Measurements from ENCODE around the gene PTOV1.

Gene PTOV1

DNA sequence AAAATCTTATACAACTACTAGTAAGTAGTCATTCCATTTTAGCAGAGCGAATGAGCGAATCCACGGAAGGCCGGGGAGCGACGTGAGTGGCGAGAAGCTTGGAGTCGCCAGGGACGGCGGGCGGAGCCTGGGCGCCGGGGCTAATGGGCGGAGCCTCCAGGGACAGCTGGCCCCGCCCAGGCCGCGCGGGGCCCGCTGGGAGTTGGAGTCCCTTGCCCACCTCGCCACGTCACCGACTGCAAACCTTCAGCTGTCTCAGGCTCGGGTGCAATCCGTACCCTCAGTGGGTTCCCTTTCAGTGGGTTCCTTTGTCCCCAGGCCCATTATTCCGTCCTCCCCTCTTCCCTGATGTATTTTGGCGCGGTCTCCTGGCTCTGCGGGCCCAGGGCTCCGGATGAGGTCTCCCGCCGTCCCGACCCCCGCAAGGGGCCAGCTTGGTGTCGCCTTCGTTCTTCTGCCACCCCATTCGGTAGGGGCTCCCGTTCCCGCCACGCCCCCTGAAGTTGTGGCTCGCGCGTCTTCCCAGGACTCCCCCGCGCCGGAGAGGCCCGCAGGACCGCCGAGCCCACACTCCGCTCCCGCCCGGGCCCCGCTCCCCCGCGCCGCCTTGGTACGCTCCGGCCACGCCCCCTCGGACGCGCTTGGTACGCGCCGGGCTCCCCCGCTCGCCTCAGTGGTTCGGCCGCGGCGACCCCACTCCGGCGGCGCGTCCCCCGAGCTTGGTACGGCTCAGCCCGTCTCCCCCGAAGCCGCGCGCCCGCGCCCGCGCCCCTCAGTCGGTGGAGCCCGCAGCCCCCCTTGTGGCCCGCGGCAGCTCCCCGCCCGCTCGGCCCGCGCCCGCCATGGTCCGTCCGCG, at the start of gene PTOV1:
Gene PTOV1, plus strand, starts transcription at position 673 of the 856 bp plus-strand sequence.
- DNase-seq = peak; percentile 72

DNA sequence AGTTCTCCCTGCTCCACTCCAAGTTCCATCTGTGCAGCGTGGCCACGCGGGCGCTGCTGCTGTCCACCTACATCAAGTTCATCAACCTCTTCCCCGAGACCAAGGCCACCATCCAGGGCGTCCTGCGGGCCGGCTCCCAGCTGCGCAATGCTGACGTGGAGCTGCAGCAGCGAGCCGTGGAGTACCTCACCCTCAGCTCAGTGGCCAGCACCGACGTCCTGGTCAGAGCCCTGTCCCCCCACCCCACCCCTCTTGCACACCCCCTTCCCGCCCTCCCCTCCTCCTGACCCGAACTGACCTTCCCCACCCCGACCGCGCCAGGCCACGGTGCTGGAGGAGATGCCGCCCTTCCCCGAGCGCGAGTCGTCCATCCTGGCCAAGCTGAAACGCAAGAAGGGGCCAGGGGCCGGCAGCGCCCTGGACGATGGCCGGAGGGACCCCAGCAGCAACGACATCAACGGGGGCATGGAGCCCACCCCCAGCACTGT, 49.5 kb upstream of the PTOV1 start:
- no peak for DNase-seq

DNA sequence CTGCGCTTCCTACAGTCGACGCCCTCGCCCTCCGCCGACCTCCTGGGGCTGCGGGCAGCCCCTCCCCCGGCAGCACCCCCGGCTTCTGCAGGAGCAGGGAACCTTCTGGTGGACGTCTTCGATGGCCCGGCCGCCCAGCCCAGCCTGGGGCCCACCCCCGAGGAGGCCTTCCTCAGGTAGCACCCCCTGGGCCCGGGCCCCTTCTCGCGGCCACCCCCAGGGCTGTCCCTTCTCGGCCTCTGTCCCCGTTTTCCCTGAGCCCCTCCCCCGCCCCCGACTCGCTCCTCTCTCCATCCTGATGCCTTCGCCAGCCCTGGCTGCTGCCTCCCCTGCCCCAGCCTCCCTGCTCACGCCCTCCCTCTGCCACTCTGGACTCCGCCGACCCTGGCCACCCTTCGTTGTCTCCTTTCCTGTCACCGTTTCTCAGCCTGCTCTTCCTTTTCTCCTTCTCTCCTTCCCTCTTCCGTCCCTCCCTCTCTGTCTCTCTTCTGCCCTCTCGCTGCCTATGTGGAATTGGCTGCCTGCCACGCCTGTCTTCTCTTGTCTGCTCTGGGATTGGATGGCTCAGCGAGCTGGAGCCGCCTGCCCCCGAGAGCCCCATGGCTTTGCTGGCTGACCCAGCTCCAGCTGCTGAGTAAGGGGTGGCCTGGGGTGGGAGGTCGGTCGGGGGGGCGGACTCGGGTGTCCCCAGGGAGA, 48.8 kb upstream of the PTOV1 start:
- DNase-seq = peak; percentile 40

DNA sequence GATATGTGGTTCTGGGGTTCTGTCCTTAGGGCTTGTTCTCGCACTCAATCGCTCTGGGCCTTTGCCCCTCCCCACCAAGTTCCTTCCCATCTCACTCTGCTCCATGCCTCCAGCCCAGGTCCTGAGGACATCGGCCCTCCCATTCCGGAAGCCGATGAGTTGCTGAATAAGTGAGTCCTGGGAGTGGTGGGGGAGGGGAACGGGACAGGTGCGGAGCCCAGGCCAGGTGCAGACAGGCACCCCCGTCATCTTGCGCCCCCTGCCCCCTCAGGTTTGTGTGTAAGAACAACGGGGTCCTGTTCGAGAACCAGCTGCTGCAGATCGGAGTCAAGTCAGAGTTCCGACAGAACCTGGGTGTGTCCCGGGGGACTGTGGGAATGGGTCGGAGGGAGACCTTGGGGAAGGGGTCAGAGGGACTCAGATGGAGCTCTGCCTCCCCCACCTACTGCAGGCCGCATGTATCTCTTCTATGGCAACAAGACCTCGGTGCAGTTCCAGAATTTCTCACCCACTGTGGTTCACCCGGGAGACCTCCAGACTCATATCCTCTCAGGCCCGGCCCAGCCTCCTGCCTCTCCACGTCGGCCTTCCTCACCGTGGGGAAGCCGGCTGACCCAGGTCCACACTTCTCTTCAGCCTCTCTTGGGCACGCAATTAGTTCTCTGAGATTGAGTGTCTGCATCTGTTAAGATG, 48.0 kb upstream of the PTOV1 start:
- no peak for DNase-seq

DNA sequence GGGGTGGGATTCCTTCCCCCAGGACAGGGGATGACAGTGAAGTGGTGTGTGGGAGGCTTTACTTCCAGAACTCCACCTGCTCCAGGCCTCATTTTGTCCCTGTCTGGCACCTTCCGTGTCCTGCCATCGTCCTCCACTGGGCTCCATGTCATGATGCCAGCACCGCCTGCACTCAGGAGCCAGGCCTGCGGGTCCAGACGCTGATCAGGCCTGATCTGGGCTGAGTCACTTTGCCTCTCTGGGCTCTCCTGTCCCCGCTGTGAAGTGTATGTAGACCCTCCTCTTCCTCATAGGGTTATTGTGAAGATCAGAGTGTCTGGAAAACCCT, 47.5 kb upstream of the PTOV1 start:
- no peak for DNase-seq

DNA sequence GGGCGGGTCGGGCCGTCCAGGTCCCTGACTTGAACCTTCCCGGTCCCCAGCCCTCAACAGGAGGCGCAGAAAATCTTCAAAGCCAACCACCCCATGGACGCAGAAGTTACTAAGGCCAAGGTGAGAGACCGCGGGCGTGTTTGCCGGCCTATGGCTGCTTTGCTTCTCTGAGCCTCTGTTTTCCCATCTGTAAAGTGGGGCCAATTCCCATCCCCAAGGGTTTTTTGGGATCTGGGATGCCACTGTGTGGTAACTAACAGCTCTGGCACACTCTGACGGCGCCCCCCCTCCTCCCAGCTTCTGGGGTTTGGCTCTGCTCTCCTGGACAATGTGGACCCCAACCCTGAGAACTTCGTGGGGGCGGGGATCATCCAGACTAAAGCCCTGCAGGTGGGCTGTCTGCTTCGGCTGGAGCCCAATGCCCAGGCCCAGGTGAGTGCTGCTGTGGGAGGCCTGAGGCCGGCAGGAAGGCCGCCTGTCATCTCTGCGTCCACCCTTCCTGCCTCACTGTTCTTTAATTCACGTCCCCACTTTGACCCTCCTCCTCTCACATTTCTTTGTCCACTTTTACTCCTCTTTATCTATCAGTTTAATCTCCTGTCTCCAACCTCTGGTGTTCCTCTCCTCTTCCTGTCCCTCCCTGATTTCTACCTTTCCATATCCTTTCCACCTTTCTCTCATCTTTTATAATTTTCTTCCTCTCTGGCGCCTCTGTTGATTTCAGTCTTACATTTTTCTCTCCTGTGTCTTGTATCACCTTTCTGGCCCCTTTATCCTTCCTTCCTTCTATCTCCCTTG, 44.9 kb upstream of the PTOV1 start:
- no peak for DNase-seq

DNA sequence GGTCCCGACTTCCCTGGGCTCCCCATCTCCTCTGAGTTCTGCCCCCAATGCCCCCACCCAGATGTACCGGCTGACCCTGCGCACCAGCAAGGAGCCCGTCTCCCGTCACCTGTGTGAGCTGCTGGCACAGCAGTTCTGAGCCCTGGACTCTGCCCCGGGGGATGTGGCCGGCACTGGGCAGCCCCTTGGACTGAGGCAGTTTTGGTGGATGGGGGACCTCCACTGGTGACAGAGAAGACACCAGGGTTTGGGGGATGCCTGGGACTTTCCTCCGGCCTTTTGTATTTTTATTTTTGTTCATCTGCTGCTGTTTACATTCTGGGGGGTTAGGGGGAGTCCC, 44.4 kb upstream of the PTOV1 start:
- no peak for DNase-seq

DNA sequence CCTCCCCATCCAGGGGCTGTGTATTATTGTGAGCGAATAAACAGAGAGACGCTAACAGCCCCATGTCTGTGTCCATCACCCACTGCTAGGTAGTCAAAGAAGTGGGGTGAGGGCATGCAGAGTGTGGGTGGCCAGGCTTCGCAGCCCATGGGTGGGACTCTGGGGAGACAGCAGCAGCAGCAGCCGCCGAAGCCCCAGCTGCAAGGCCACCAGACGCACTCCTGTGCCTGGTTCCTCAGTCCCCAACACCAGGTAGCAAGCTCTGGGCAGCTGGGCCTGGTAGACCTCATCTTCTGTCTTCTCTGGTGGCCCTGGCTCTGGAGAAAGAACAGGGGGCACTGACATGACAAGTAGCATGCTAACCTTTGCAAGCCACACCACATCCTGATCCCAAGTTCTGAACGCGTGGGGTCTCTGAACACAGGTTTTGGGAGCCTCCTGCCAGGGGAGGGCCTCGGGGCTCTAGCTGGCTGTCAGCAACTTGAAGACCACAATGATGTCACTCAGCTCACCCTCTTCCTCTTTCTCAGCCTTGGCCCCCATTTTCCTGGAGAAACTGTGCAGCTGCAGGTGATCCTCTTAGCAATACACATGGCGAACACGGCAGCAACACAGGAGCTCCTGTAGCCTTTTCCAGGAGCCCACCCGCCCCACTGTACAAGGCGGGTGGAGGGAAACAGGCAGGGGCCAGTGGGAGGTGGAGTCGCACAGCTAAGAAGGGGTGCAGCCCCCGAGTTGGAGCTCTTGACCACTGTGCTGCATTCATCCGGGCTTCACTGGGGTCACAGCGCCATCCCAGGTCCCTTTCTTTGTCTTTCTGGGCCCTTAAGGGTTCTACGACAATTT, 43.7 kb upstream of the PTOV1 start:
- no peak for DNase-seq

DNA sequence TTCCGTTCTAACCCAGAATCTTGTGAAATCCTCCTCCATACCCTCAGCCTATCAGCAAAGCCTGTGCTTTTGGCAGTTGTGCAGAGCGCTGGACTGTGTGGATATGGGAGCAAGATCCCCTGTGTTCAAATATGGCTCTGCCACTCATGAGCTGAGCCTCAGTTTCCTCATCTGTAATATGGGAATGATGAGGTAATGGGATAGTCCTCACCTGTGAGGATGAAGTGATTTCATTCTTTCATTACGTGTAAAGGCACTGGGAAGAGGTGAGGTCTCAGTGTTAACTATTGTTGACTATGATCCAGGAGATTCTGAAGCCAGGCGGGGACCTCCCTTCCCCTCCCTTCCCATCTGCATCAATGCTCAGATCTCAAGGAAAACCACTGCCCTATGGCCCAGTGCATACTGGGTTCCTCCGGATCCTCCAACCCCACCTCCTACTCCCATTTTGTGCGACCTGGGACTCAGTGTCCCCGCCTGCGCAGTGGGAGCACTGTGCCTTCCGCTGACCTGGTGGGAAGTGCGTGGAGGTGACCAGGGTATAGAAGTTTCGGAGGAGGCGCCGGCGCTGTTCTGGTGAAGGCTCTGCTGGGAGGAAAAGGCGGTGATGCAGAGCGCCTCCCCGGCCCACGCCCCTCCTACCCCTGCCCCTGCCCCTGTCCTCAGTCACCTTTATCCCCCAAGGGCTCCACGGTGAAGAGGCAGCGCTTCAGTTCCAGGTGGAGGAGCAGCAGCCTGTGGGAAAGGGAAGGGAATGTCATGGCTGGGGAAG, 42.9 kb upstream of the PTOV1 start:
- no peak for DNase-seq

DNA sequence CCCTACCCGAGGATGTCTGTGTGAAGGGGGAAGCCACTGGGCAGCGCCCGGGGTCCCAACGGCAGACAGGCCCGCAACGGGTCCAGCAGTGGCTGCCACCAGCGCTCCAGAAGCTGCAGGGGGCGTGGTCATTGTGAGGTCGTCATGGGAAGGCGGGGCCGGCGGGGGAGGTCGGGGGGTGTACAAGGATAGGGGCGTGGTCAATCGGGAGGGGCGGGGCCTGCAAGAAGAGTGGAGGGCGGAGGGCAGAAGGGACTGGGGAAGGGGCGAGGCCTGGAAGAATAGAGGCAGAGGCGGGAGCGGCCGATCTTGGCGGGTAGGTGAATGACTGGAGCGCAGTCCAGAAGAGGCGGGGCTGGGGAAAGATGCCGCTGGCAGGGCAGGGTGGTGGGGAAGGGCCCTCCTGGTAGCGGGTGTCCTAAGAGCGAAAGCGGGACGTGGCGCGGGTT, 42.2 kb upstream of the PTOV1 start:
- peak; percentile 89 for DNase-seq

DNA sequence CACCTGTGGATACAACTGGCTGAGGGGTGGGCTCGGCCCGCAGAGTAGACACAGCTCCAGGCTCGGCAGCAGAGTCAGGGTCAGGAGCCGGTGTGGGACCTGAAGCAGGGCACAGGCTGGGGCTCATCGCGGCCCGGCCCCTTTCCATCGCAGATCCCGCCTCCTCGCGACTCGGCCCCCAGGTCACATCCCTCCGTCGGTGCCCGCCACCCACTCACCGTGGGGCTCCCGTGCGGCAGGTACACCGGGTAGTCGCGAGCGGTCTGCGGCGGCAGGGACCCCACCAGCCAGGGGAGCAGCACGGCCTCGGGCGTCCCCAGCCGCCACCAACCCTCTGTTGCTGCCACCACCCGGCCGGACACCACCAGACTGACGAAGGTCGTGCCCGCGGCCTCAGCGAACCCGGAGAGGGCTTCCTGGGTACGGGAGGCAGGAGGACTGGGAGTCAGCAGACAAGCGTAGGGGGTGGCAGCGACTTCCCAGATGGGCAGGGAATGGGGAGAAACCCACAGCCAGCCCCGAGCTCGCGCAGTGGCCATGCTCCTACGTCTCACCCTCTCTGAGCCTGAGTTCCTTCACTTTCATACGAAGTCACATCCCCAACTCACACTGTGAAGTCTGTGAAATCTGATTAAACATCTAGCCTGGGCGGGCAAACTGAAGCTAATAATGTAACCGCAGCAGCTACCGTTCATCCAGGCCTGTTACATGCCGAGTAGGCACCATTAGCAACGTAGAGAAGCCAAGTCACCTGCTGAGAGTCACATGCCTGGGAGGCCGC, 41.6 kb upstream of the PTOV1 start:
- no peak for DNase-seq

DNA sequence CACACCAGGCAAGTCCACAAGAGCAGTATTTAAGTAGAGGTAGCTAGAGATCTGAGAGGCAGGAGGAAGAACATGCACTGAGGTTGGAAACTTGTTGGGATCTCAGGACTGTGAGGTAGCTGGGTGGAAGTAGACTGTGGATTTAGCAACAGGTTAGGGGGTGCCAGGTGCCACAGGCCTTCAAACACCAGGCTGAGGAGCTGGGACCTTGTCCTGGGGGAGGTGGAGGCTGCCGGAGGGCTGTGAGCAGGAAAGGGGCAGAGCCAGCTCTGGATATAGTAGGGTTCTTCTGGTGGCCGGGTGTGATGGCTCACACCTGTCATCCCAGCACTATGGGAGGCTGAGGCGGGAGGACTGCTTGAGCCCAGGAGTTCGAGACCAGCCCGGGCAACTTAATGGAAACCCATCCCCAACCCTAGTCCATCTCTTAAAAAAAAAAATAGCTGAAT, 41.0 kb upstream of the PTOV1 start:
- no peak for DNase-seq

DNA sequence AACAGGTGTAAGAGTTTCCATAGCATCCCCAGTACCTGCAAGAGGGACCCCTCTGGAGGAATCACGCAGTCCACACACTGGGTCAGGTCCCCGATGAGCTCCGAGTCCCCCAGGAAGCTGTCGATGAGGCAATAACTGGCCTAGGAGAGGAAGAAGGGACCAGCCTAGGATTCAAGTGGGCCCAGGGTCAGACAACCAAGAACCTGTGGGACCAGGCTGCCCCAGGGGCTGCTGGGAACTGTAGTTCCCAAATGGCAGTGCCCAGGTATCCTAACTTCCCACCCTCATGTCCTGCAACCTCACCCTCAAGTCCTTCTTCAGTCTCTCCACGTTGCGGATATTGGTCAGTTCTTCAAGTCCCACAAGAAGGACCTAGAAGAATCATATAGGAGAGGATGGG, 39.6 kb upstream of the PTOV1 start:
- no peak for DNase-seq

DNA sequence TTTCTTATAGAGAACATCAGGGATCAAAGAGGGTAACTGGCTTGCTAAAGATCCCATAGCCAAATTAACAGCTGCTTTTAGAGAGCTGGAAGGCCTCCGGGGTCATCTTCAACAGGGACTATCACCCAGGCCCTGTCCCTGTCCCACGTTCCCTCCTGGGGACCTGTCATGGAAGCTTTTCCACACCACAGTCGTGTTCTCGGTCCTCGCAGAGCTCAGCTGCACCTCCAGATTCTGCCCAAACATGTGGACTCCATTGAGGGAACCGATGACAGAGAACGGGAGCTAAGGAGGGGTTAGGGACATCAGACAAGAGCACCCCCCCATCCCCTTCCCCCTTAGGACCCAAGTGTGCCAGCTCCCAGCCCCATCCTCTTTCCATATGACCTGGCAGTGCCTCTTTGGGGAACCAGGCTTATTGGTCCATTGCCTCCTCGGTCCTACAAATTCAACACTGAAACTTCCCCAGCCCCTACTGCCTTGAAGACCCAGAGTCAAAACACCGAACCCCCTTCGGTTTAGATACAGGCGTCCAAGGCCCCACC, 38.4 kb upstream of the PTOV1 start:
- DNase-seq = no peak

DNA sequence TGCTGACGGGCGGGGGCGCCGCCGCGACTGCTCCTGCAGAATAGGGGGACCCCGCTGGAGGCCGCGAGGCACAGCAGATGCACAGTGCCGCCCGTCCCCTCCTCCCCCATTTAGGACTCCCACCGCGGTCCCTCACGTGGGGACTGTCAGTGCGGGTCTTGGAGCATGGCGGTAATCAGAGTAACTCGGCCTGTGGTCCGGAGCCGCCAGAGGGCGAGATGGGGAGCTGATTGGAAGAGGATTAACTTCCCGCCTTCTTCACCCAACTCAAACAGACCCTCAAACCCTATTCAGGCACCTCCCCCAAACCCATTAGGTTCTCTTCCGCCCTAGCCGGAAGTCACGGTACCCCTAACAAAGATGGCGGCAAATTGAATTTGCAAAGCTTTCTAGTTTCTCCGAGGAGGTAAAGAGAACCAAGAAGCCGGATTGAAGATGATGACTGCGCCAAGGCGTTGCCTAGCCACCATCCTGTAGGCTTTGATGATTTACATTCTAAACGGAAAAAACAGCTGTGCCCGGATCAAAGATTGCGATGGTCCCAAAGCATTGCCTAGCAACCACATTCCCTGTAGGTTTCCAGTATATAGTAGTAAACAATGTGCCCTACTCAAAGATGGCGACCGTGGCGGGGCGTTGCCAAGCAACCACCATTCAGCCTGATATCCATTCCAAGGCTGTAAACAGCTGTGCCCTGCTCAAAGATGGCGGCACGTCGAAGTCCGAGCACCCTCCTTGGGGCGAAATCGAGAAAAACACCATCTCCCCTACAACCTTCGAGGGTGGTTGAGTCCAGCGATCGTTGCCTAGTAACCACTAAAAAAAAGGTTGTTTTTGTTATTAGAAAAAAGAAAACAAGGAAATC, 37.7 kb upstream of the PTOV1 start, which contains the start of gene FUZ:
Gene FUZ, minus strand, starts transcription at position 296 of the 865 bp plus-strand sequence. Its CDS starts 186 bp downstream, at position 110.
- DNase-seq = peak; percentile 99

DNA sequence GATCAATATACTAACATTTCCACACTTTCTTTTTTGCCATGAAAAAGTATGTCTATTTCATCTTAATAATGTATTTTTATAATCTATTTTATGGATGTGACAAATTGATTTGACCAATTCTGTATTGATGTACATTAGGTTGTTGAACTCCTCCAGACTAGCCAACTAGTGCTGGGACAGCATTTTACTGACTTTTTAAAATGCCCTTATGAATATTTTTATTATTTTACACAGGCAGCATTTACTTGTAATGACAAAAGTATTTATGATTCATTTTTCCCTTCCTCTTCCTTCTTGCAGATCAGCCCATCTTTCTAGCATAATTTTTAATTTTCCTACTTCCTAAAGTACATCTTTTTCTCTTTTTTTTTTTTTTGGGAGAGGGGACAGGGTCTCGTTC, 36.9 kb upstream of the PTOV1 start:
- DNase-seq = no peak

DNA sequence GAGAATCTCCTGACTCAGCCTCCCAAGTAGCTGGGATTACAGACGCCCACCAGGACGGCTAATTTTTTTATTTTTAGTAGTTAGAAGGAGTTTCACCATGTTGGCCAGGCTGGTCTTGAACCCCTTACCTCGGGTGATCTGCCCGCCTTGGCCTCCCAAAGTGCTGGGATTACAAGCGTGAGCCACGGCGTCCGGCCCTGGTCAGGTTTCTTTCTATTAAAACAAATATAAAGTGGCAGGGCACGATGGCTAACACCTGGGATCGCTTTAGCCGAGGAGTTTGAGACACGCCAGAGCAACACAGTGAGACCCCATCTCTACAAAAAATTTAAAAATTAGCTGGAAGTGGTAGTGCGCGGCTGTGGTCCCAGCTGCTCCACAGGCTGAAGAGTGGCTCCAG, 34.4 kb upstream of the PTOV1 start:
- DNase-seq = no peak

DNA sequence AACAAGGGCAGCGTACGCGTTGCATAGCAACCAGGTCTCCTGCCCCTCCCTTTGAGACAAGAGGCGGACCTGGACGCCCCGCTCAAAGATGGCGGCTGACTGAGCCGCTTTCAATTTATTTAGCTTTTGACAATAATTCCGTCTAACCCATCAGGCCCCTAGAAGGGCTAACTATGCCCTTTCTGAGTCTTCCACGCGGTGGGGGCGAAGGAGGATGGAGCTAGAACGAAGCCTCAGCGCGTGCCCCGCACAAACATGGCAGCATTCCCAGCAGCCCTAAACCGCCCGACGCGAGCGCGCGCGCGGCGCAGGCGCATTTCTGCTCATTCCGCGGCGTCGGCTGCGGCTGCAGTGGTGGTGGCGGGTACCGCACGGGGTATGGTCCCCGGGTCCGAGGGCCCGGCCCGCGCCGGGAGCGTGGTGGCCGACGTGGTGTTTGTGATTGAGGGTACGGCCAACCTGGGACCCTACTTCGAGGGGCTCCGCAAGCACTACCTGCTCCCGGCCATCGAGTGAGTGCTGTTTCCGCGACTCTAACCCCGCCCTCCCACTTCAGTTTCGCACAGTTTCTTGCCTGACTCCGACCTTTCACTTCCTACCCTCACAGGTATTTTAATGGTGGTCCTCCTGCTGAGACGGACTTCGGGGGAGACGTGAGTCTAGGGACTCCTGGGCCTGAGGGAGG, 32.9 kb upstream of the PTOV1 start, which contains the start of gene MED25:
Gene MED25, plus strand, starts transcription at position 326 of the 685 bp plus-strand sequence. Its CDS starts 53 bp downstream, at position 379.
- peak; percentile 85 for DNase-seq
